HCT116 (cell line): ENCODE results near the gene MBD1.

Source experiments
- EZH2phosphoT487 ChIP-seq: fragments of 200-600 bp; IDR thresholded peaks from 2 replicates; pipeline ENCODE4 v1.6.1; 2018; ENCODE audit warnings: antibody characterized with exemption, borderline replicate concordance
- POLR2AphosphoS5 ChIP-seq: IDR thresholded peaks from 2 replicates; pipeline ENCODE4 v1.6.1; 2011; ENCODE audit warnings: mild to moderate bottlenecking, low read depth, low read length, moderate library complexity
- RAD21 ChIP-seq: IDR thresholded peaks from 2 replicates; pipeline ENCODE4 v1.6.1; 2012; ENCODE audit warnings: low read depth, mild to moderate bottlenecking
- SIN3A ChIP-seq: IDR thresholded peaks from 2 replicates; pipeline ENCODE4 v1.6.1; 2012; ENCODE audit warnings: low read depth
- TF ChIP-seq, protein P1 (sequence below), 3 experiments: fragments of 200-600 bp in 1 of 3; sonication (generic) in 1 of 3; IDR thresholded peaks in 2 of 3; conservative IDR thresholded peaks in 1 of 3; 2 replicates each; pipeline ENCODE4 v1.5.1; 2012 to 2017; ENCODE audit warnings: low read depth in 2 of 3, low read length in 2 of 3, antibody characterized with exemption in 1 of 3, borderline replicate concordance in 1 of 3, control low read depth in 1 of 3, mild to moderate bottlenecking in 1 of 3, mixed read lengths in 1 of 3, mixed run types in 1 of 3, moderate library complexity in 1 of 3; ENCODE audit not compliant: insufficient read depth in 1 of 3

GRCh38 chr18:50274044-50274442 is 7.3 kb downstream of the MBD1 start:
- TF ChIP-seq SIN3A (no peak), RAD21 (no peak), POLR2AphosphoS5 (no peak), EZH2phosphoT487 (no peak)
- TF ChIP-seq, protein P1, sequence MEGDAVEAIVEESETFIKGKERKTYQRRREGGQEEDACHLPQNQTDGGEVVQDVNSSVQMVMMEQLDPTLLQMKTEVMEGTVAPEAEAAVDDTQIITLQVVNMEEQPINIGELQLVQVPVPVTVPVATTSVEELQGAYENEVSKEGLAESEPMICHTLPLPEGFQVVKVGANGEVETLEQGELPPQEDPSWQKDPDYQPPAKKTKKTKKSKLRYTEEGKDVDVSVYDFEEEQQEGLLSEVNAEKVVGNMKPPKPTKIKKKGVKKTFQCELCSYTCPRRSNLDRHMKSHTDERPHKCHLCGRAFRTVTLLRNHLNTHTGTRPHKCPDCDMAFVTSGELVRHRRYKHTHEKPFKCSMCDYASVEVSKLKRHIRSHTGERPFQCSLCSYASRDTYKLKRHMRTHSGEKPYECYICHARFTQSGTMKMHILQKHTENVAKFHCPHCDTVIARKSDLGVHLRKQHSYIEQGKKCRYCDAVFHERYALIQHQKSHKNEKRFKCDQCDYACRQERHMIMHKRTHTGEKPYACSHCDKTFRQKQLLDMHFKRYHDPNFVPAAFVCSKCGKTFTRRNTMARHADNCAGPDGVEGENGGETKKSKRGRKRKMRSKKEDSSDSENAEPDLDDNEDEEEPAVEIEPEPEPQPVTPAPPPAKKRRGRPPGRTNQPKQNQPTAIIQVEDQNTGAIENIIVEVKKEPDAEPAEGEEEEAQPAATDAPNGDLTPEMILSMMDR (IDR thresholded peaks at IDR 0.05 in 2 of 3, conservative IDR thresholded peaks at IDR 0.05 in 1 of 3; ENCODE audit: borderline replicate concordance in 1 of 3, insufficient read depth in 1 of 3, low read depth in 2 of 3, low read length in 2 of 3), result no peak
